Brain pericyte (primary cell): ENCODE results near the gene AP2A2.
"Not testable (repeated sequence)": the region's sequence is repeated elsewhere in the genome, so short reads cannot be mapped to it uniquely, and the experiment has no call there.

Source experiments
- DNase-seq: peaks from one replicate; pipeline ENCODE4 v3.0.0-alpha.2; 2012; ENCODE audit warnings: low read depth, low spot score

Gene AP2A2

DNA sequence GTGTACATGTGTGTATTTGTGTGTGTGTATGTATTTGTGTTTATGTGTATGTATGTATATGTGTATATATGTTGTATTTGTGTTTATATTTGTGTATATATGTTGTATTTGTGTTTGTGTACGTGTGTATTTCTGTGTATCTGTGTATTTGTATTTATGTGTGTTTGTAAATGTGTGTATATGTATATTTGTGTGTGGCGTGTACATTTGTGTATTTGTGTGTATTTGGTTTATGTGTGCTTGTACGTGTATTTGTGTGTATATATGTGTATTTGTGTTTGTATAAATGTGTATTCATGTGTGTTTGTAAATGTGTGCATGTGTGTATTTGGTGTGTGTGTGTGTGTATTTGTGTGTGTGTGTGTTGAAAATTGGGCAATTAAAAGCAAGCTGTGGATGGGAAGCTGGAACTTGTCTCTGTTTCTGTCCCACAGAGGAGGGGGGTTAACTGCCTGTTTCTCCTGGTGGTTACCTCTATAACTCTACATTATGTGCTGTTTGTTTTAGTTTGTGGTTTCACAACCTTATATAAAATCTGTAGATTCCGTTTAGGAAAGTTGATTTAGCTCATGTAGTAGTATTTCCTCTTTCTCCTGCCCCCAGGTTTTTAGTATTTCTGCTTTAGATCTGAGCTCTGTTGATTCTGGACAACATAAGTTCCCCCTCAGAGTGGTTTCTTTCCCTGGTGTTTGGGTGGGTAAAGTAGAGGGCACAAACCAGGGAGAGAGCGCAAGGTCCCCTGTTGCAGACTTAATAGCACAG, 28.9 kb downstream of the AP2A2 start:
- DNase-seq, result no peak

DNA sequence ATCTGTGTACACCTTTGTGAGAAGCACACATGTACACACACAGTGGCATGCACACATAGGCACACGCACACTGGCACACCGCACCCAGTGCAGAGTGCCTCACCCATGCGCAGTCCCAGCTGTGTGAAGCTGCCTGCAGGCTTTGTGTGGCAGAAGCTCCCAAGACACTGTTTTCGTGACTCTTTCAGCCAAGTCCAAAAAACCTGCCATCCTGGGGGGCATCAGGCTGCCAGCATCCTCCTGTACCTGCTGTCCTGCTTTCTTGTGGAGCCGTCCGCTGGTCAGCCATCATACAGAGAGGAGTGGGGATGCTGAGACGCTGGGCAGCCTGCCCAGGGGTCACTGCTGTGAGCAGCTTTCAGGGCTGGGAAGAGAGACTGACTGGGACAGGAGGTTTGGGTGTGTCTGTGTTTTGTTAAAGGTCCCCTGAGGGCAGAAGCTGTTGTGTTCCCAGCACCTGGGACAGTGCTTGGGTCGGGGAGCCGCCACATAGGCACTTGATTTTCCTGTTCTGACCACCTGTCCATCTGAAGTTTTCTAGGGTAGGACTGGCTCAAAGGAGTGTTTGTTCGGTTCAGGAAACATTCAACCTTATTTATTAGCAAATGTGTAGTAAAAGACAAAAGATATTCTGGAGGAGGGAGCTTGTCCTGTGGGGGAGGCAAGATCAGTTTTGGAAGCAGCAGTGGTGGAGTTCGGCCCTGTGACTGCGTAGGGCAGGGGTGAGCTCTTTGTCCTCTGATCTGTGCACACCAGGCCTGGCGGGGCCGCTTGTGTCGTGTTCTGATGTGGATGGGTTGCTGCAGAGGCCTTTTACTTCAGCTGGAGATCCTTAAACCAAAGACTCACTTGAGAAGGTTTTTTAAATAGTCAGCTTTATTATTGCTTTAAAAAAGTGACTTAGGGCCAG, 29.7 kb downstream of the AP2A2 start:
- no peak for DNase-seq

DNA sequence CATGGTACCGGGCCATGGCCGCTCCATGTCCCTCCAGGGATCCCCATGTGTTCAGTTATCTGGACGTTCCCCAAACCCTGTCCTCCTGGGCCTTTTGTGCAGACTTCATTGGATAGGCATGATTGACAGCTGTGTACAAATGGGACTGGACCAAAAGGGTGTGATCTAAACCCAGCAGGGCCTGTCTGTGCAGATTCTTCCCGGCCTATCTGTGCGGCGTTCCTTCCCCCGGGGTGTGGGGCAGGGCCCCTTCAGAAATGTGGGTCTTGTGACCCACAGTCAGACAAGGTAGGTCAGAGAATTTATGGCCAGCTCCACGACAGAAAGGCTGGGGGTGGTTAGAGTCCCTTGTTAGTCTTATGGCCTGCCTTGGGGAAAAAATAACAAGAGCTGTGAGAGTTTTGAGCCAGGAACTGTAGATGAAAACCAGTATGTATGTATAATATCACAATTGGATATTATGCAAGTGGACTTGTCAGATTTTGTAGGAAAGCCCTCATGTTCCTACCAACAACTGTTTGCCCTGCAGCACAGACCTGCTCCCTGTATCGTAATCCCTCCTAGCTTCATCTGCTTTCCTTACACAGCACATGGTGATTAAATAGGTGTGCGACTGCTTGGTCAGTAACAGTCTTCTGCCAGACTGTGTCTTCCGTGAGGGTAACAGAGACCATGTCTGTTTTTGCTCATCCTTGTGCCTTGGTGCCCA, 31.7 kb downstream of the AP2A2 start:
- no peak for DNase-seq

DNA sequence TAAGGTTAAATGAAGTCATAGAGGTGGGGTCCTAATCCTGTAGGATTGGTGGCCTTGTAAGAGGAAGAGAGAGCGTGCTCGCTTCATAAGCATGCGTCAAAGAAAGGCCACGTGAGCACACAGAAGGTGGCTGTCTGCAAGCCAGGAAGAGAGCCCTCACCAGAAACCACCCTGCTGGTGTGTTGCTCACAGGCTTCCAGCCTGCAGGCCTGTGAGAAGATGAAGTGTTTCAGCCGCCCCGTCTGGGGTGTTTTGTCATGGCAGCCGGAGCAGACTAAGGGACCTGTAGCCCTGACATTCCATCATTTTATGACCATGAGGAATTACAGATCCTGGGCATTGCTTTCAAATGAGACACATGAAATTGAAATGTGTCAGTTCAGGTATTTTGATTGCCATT, 32.4 kb downstream of the AP2A2 start:
- DNase-seq, result no peak

DNA sequence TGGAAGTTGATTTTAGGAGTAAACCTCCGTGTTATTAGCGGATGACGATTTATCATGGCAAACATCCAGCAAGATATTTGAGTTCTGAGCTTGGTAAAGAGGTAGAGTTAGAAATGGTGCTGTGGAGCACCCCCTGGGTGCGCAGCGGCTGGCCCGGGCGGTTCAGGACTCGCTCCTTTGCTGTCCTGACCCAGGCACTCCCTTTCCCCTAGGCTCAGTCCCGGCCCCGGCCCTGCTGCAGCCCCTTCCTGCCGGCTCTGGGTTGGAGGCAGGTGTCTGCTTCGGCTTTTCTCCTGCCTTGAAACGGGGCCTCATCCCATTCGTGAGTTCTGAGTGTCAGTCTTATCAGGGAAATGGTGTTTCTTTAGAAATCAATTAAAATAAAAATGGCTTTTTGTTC, 33.4 kb downstream of the AP2A2 start:
- DNase-seq, result no peak

DNA sequence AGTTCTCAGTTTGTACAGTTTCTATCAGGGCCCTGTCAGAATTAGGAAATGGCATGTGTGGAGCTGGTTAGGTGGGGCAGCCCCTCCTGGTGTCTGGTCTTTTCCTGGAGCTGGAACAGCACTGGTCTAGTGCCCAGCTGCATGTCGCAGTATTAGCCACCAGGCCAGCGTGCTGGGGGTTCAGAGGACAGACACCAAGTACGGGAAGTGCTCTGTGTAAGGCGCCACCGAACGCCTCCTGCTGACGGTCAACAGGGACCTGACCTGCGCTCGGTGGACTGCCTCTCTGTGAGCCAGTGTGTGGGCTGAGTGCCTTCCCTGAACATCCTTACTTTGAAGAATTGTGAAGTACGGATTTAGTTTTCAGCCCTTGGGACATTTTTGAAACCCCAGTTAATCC, 33.9 kb downstream of the AP2A2 start:
- no peak for DNase-seq

DNA sequence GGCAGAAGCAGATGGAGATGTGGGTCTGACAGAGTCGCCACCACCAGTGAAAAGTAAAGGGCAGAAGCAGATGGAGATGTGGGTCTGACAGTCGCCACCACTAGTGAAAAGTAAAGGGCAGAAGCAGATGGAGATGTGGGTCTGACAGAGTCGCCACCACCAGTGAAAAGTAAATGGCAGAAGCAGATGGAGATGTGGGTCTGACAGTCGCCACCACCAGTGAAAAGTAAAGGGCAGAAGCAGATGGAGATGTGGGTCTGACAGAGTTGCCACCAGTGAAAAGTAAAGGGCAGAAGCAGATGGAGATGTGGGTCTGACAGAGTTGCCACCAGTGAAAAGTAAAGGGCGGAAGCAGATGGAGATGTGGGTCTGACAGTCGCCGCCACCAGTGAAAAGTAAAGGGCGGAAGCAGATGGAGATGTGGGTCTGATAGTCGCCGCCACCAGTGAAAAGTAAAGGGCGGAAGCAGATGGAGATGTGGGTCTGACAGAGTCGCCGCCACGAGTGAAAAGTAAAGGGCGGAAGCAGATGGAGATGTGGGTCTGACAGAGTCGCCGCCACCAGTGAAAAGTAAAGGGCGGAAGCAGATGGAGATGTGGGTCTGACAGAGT, 35.7 kb downstream of the AP2A2 start:
- DNase-seq, result not testable (repeated sequence)

DNA sequence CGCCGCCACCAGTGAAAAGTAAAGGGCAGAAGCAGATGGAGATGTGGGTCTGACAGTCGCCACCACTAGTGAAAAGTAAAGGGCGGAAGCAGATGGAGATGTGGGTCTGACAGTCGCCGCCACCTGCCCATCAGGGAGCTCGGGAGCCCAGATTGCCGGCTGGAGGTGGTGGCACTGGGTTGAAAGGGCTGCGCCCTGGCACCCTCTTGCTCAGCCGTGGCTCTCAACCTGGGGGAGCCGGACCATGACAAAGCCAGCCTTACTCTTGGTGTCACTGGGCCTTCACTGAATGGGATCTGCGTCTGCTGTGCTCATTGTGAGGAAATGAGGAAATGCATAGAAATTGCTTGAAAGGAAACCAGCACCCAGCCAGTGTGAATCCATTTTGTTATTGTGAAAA, 36.3 kb downstream of the AP2A2 start:
- no peak for DNase-seq

DNA sequence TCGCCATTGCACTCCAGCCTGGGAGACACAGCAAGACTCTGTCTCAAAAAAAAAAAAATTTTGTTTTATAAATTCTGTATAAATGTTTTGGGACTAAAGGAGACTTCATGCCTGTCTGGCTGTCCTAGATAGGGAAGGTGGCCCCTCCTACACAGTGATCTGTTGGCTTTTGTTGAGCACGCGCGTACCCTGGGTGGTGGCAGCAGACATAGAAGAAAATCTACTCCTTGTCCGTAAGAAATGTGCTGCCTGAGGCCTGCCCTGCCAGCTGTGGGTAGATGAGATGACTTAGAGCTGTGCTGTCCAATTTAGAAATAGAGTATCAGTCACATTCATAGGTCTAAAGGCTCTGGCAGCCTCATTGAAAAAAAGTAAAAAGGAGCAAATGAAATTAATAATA, 37.0 kb downstream of the AP2A2 start:
- DNase-seq, result no peak

DNA sequence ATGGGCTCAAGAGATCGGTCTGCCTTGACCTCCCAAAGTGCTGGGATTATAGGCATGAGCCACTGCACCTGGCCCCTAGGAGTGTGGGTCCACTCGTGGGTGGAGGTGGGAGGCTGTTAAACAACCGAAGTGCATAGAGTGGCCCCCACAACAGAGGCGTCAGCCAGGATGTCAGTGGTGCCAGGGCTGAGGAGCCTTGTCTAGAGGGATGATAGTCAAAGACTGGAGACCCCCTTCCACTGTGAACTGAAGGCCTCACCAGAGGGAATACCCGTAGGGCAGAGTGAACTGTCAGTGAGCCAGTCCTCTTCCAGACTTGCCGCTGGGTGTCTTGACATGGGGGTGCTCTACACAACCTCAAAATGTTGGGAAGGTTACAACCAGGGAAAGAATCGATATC, 38.2 kb downstream of the AP2A2 start:
- no peak for DNase-seq

DNA sequence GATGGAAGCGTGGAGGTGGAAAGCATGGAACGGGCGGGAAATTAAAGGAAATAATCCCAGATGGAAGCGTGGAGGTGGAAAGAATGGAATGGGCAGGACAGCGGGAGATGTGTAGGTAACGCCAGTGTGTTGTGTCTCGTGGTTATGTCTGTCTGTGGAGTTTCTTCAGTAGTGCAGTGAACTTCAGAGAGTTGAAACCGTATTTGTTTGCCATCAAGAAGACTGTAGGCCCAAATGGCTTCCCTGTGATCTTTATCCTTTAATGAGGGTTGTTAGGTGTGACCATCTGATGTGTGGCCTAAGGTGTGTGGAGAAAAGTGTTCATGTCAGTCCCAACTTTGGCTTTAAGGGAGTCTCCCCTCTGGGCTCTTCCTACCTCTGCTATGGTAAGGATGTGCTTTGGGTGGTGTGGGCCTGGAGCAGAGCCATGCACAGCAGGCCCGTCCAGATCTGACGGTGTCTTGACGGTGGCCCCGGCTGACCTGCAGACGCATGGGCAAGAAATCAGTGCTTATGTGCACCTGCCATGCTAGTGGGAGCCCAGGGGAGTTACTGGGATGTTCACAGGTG, 39.6 kb downstream of the AP2A2 start:
- no peak for DNase-seq

DNA sequence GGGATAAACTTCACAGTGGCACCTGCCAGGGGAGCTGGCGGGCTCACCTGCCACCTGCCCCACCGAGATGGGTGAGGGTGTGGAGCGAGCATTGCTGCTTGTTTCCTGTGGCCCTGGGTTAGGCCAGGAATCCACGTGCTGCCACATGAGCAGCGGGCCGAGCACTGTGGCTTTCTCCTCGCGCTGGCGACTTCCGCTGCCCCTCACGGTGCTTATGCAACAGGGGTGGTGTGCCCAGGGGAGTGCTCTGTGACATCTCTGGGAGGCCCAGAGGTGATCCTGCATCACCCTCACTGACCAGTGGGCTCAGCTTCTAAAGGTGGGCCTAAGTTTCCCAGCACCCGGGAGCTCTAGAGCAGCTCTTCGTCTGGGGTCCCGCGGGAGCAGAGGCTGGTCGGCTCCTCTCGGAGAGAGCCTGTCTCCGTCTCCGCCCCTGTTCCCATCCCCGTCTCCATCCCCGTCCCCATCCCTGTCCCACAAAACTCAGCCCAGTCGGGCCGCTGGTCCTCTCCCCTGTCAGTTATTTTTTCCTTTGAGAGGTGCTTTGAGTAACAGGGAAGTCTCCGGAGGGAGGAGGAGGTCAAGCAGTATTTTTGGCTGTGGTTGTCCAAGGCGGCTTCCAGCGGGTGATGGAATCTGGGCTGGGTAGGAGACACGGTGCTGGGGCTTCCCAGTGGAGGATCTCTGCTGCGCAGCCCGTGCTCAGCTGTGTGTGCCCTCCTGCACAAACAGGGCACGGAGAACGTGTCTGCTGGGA, 42.5 kb downstream of the AP2A2 start:
- no peak for DNase-seq

DNA sequence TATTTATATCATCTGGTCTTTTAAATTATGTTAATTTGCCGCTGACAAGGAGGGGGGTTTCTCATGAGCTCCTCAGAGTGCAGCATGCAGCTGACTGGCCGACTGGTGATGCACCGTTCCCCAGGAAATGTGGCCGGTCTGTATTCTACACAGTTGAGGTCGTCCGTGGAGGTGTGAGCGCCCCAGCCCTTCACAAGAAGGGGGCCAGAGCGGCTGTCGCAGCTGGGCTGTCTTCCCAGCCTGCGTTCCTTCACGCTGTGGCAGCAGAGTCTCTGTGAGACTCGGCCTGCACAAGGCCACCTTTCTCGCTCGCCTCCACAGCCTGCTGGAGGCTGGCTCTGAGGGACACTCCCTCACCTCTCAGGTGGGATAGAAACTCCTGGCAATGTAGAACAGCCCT, 43.2 kb downstream of the AP2A2 start:
- DNase-seq, result no peak

DNA sequence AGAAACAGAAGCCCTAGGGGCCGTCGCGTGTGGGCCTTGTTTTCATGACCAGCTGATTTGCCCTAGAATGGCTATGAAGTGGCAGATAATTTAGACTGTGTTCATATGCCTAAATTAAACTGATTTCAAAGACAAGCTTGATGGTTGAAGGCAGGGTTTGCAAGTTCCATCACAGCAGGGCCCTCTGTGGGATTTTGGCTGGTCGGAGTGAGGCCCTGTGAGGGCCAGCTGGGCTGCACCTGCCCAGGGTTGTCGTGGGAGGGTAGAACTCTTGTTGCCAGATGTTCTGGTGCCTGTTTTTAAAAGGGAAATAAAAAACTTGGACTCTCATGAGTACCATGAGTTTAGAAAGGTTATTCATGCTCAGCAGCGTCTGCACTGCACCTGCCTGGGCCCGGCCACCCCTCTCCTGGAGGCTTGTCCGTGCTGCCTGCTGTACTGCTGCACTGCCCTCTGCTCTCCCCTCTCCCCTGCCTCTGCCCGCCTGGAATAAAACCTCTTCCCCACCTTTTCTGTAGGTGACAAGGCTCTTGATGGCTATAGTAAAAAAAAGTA, 44.1 kb downstream of the AP2A2 start:
- DNase-seq, result no peak

DNA sequence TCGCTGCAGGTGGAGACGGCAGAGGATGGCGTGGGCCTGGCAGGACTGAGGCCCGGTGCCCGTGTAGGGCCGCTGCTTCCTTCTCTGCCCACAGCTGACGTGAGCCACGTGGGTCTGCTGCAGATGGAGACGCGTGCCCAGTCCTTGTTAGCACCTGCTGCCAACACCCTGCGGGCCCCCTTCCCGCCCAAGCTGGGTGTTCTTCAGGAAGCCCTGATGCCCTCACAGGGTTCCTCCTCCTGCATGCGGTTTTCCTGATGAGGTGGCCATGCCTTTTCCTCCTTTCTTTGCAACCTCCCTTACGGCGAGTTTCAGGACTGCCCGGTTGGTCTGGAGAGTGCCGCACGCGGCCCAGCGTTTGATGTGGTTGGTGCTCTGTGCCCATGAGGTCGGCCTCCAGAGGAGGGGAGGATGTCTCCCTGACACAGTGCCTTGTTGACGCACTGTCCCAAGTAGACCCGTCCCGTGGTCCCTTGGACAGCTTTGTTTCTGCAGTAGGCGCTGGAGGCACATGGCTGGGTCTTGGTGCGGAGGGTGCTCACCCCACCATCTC, 44.7 kb downstream of the AP2A2 start:
- DNase-seq, result no peak

DNA sequence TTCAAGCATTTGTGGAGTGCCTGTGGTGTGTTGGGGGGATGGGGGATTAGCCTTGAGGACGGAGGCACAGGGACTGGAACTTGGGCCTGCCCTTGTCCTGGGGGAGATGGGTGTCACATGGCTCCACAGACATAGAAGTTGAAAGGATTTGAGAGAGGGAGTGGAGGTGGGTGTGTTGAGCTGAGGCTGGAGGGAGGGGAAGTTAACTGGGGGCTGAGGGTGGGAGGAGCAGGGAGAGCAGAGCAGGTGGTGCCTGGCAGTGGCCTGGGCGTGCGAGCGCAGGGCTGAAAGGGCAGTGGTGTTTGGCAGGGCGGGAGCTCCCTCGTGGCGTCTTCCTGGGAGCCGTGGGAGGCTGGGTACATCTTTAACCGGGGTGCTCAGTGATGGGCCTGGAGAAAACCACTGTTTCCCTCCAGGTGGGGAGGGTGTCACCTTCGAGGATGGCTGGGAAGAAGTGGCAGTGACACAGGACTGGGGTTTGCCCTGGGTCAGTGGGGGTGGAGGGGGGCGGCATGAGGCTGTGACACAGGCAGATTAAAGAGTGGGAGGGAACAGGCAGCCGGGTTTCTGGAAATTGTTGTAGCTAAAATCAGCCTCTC, 45.5 kb downstream of the AP2A2 start:
- no peak for DNase-seq

DNA sequence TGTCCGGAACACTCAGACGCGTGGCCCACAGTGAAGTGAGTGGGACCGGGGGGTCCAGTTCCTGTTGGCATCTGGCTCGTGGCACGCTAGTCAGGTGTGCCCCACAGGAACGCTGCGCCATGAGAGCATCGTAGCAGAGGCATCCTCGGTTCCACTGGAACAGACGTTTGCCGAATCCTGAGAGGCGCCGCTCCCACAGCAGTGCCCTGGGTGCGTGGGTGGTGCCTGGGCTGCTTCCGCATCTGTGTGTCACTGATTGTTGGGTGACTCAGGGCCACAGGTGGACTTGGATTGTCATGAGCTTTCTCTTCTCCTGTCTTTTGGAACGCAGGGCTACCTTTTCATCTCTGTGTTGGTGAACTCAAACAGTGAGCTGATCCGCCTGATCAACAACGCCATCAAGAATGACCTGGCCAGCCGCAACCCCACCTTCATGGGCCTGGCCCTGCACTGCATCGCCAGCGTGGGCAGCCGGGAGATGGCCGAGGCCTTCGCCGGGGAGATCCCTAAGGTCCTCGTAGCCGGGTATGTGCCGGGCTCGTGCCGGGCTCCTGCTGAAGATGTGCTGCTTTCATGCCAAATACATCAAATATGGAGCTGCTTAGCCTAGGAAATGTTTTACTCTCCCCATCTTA, 46.2 kb downstream of the AP2A2 start:
- no peak for DNase-seq

DNA sequence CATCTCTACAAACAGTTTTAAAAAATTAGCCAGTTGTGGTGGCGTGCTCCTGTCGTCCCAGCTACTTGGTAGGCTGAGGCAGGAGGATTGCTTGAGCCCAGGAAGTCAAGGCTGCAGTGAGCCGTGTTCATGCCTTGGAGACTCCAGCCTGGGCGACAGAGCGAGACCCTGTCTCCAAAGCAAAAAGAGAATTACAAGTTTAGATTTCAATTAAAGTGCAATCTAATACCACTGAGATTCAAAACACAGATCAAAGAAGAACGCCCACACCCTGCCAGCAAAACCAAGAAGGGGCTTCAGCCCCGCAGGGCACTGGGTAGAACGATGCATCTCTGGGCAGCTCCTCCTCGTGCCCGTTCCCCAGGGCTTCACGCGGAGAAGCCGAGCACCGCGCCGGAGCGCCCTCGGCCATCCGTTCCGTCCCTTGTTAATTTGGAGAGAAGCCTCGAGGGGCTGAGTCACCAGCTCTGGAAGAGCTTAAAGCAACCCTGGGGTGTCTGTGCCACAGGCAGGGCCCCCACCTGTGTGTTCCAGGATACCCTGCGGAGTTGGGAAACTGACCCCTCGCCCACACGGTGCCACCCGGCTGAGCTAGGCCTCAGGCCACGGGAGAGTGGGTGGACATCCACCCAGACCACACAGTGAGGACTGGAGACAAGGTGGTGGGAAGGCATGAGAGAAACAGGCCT, 47.0 kb downstream of the AP2A2 start:
- DNase-seq, result no peak

DNA sequence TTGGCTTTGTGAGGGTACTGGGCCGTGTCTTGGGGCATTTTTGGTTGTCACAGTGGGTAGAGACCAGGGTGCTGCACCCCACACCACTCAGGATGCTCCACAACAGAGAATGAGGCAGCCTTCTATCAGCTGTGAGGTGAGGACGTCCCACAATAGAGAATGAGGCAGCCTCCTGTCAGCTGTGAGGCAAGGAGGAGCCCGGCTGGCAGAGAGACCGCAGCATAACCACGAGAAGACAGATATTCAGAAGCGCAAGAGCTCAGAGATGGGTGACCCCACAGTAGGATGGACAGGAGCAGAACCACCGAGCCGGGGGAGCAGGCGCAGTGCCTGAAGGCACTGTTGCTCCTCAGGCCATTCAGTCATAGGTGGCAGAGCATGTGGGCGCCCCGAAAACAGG, 47.6 kb downstream of the AP2A2 start:
- no peak for DNase-seq
